ENCODE measurements around the gene PNMA6A.
"Not testable (repeated sequence)": the region's sequence is repeated elsewhere in the genome, so short reads cannot be mapped to it uniquely, and the experiment has no call there.

Gene PNMA6A

GRCh38 chrX:153075366-153075765 lies 3.1 kb downstream of the PNMA6A start:
- no peak for DNase-seq (ENCODE audit: low read depth in 2 of 2)

- not testable (repeated sequence) for DNase-seq (ENCODE audit: low read depth in 2 of 2)
Observed at GRCh38 chrX:153077437-153078135, 5.3 kb downstream of the PNMA6A start.

GRCh38 chrX:153083238-153083923 lies 11.1 kb downstream of the PNMA6A start:
- DNase-seq (ENCODE audit: low read depth in 2 of 2): not testable (repeated sequence)

- no peak for DNase-seq (ENCODE audit: low read depth in 2 of 2)
Observed at GRCh38 chrX:153102418-153102817, 30.2 kb downstream of the PNMA6A start.

GRCh38 chrX:153104959-153105358 lies 32.7 kb downstream of the PNMA6A start:
- not testable (repeated sequence) for DNase-seq (ENCODE audit: low read depth in 2 of 2)

GRCh38 chrX:153106092-153106801 lies 34.0 kb downstream of the PNMA6A start:
- DNase-seq (ENCODE audit: low read depth in 2 of 2): not testable (repeated sequence)

- DNase-seq (ENCODE audit: low read depth in 2 of 2): not testable (repeated sequence)
Observed at GRCh38 chrX:153110735-153111134, 38.5 kb downstream of the PNMA6A start.

GRCh38 chrX:153113851-153114250 lies 41.6 kb downstream of the PNMA6A start:
- DNase-seq (ENCODE audit: low read depth in 2 of 2): not testable (repeated sequence)

GRCh38 chrX:153117754-153118153 lies 45.5 kb downstream of the PNMA6A start:
- not testable (repeated sequence) for DNase-seq (ENCODE audit: low read depth in 2 of 2)

- DNase-seq (ENCODE audit: low read depth in 2 of 2): not testable (repeated sequence)
Observed at GRCh38 chrX:153120230-153120629, 48.0 kb downstream of the PNMA6A start.

GRCh38 chrX:153123468-153123867 lies 51.2 kb downstream of the PNMA6A start:
- DNase-seq (ENCODE audit: low read depth in 2 of 2): not testable (repeated sequence)
